AG09309 (cell line): ENCODE results near the gene KIZ.

Source experiments
- DNase-seq: peaks from one replicate; pipeline ENCODE4 v3.0.0-alpha.2; 2010; ENCODE audit warnings: low read depth
- H3K4me3 ChIP-seq: 2 replicates; pipeline ENCODE4 v1.5.1; 2011; ENCODE audit warnings: mild to moderate bottlenecking, low read depth, low read length, moderate library complexity; ENCODE audit not compliant: control insufficient read depth
- TF ChIP-seq, protein P1 (sequence below): IDR thresholded peaks from 2 replicates; pipeline ENCODE4 v1.5.1; 2011; ENCODE audit warnings: mild to moderate bottlenecking, low read depth, low read length, inconsistent platforms; ENCODE audit not compliant: insufficient read depth, control insufficient read depth; ENCODE audit errors: missing control alignments

KIZ gene

DNA sequence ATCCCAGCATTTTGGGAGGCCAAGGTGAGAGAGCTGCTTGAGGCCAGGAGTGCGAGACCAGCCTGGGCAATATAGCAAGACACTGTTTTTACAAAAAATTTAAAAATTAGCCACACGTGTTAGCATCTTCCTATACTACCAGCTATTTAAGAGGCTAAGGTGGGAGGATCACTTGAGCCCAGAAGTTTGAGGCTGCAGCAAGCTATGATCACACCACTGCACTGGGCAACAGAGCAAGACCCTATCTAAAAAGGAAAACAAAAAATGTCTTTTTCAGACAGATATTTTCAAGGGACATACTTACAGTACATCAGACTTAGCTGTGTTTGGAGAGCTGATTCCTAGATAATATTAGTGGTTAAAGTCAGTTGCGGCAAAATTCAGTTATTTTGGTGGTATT is 104.3 kb downstream of the KIZ start:
- TF ChIP-seq, protein P1, sequence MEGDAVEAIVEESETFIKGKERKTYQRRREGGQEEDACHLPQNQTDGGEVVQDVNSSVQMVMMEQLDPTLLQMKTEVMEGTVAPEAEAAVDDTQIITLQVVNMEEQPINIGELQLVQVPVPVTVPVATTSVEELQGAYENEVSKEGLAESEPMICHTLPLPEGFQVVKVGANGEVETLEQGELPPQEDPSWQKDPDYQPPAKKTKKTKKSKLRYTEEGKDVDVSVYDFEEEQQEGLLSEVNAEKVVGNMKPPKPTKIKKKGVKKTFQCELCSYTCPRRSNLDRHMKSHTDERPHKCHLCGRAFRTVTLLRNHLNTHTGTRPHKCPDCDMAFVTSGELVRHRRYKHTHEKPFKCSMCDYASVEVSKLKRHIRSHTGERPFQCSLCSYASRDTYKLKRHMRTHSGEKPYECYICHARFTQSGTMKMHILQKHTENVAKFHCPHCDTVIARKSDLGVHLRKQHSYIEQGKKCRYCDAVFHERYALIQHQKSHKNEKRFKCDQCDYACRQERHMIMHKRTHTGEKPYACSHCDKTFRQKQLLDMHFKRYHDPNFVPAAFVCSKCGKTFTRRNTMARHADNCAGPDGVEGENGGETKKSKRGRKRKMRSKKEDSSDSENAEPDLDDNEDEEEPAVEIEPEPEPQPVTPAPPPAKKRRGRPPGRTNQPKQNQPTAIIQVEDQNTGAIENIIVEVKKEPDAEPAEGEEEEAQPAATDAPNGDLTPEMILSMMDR: no peak
- no peak overlapping the region for H3K4me3 ChIP-seq
- DNase-seq: no peak

DNA sequence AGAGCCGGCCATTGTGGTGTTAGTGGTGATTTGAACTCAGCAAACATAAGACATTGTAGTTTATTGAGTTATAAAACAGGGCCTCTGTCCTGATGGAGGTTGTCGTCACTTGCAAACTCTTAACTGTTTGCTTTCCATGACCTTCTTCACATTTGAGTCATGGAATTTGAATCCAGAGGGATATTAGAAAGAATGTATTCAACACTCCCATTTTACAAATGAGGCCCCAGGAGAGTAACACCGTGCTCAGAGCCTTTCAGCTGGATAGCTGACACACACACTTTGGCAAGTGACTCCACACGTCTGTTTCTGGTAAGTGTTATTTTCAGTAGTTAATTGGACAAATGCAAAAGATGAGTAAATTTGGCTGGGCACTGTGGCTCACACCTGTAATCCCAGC is 104.8 kb downstream of the KIZ start:
- TF ChIP-seq, protein P1: no peak
- no peak for DNase-seq
- no peak overlapping the region for H3K4me3 ChIP-seq

DNA sequence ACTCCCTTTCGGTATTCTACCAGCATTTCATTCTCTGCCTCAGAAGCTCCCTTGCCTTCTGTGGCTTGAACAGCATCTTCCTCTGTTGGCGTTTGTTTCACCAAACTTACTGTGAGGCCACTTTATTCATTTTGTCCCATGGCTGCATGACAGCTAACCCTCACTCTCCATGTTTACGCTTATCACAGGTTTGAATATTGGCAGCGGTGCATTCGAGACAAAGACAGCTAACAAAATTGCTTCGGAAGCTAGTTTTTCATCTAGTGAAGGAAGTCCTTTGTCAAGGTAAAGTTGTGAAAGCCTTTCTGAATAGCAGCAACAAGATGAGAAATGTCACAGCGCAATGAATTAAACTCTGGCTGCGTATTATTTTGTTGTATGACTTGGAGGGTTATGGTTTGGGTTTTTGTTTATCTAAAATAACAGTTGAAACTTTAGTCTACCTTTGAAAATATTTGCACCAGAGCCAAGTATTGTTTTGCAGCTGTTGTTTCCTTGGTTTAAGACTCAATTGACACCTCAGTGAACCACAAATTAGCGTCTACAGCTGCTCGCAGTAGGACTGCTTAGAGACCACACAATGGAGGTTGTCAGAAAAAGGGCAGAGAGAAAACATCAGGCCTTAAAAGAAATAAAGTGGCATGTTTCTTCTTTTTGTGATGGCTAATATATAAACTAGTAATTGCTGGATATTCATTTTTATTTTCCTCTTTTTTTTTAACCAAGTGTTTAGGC is 106.8 kb downstream of the KIZ start:
- no peak for DNase-seq
- H3K4me3 ChIP-seq: no peak overlapping the region
- TF ChIP-seq, protein P1: no peak

DNA sequence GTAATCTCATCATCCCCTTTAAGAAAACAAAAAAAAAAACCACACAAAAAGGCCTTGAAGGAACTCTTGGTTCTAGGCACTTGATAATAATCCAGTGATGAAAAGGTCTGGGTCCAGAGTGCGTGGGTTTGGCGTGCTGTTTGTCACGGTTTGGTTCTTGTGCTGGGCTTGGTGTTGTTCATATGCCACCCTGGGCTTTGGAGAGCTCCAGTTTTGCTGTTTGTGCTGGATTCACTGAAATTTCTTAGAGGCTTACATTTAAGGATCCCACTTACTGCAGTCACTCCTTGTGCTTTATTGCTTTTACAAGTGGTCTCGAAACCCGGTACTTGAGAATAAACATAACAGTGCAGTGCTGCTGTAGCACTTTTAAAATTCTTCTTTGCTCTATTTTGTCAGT is 108.4 kb downstream of the KIZ start:
- no peak for DNase-seq
- TF ChIP-seq, protein P1: no peak

DNA sequence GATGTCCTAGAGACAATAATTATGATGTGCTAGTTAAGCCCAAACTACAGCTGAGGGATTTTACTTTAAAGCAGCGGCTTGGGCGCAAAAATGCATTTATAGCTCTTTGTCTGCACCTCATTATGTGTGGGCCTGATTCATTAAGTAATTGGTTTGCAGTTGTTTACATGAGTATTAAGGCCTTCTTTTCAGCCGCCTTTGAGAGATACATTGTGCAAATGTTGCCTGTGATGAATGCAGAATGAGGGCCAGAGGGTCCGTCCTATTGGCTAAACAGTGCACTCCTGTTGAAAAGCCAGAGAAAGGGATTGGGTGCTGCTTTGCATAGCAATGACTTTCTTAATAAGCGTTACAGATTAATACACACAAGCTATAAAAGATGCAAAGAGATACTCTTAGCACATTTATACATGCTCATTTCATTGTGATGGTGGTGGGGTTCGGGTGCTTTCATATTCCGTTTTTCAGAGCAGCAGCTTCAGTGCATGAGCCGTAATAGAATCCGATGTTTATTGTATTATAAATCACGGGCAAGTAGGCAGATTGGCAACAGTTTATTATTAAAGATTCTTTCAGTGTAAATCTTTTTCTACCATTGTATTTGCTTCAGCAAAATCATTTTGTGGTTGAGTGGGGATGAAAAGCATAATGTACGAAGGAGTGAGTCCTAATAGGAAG is 109.1 kb downstream of the KIZ start:
- TF ChIP-seq, protein P1: no peak
- no peak for DNase-seq
- no peak overlapping the region for H3K4me3 ChIP-seq

More for the DNA sequence above, 108.4 kb downstream of the KIZ start:
- no peak overlapping the region for H3K4me3 ChIP-seq

DNA sequence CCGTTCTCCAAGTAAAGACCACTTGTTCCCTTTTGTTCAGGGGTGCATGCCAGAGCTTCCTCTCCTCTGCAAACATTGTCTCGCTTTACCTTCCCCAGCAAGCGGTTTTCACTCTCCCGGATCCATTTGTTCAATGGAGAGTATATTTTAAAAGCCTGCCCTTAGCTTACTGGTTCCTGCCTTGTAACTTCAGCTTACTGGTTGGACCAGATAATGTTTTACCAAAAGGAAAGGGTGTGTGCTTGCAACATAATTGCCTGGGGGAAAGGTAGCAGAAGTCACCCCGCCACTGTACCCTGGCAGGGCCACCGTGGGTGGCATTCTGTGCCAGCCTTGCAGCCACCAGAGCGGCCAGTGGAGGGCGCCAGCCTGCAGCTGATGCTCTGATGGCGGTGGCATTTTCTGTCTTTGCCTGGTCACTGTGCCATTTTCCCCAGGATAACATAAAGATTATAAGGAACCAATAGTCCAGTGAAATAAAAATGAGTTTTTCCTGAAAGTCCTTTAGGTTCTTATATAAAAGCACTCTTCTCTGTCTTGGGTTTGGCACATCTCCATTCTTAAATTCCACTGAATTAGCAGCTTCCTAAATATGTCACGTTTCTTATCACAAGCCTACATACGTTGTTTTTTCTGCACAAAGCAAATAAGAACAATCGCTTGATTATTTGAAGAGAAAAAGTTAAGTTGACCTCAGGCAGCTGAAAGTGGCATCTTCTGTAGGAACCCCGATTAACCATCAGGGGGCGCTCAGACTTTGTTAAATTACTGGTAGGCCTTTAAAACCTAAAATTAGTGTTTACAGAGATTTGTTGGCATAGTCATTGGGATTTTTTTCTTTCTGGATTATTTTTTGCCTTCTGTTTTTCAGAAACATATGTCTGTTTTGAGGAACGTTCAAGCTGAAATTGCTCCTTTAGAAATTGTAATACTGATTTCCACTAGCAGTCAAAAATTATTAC is 109.9 kb downstream of the KIZ start:
- H3K4me3 ChIP-seq: no peak overlapping the region
- TF ChIP-seq, protein P1: peak; percentile 94
- DNase-seq: peak; percentile 20
